ENCODE results near the gene CDYL.
A peak's percentile ranks its signal among the peaks of the same experiment; 100 is the strongest.

The CDYL gene

DNA sequence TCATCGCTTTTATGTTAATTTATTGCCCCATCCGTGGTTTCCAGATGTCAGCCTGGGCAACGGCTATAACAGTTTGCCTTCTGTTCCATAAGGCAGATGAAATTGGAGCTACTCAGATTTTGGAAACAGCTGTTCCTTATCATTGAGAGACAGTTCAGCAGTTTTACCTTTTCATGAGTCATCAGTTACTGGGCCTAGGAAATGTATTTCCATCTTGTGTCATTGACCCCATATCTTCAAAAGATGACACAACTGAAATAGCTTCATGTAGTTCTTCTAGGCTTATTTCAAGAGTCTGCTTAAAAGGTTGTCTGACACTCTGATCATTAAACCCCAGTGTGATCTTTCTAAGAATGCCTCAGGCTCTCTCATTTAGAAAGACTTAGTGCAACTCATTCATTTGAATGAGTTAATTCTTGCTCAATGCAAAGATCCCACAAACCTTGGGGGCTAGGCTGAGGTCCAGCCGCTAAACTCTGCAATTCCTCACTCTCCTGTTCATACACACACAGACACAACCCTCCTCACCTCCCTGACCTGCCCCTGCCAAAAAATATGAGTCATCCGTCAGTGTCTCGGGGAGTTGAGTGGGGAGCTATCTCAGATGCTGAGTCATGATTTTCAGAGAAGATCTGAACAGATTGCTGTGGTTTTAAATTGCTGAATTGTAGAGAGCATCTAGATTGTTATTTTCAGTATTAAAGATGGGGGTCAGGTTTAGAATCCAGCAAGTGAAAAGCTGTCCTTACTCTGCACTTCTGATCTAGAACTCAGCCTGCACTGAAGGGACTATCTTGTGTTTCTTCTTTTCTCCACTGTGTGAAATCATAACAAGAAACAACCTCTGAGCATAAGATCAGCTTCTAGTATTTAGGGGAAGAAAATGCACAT, 165.8 kb downstream of the CDYL start:
- TF ChIP-seq, protein P1, sequence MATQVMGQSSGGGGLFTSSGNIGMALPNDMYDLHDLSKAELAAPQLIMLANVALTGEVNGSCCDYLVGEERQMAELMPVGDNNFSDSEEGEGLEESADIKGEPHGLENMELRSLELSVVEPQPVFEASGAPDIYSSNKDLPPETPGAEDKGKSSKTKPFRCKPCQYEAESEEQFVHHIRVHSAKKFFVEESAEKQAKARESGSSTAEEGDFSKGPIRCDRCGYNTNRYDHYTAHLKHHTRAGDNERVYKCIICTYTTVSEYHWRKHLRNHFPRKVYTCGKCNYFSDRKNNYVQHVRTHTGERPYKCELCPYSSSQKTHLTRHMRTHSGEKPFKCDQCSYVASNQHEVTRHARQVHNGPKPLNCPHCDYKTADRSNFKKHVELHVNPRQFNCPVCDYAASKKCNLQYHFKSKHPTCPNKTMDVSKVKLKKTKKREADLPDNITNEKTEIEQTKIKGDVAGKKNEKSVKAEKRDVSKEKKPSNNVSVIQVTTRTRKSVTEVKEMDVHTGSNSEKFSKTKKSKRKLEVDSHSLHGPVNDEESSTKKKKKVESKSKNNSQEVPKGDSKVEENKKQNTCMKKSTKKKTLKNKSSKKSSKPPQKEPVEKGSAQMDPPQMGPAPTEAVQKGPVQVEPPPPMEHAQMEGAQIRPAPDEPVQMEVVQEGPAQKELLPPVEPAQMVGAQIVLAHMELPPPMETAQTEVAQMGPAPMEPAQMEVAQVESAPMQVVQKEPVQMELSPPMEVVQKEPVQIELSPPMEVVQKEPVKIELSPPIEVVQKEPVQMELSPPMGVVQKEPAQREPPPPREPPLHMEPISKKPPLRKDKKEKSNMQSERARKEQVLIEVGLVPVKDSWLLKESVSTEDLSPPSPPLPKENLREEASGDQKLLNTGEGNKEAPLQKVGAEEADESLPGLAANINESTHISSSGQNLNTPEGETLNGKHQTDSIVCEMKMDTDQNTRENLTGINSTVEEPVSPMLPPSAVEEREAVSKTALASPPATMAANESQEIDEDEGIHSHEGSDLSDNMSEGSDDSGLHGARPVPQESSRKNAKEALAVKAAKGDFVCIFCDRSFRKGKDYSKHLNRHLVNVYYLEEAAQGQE (IDR thresholded peaks at IDR 0.05; ENCODE audit: low read depth): no peak
- peak; percentile 71 for TF ChIP-seq NFIC (IDR thresholded peaks at IDR 0.05)

- TF ChIP-seq NFIC (IDR thresholded peaks at IDR 0.05) (no peak), ZBTB7A (IDR thresholded peaks at IDR 0.05; ENCODE audit: low read depth) (no peak), EGR1 (IDR thresholded peaks at IDR 0.05) (no peak), CREB1 (IDR thresholded peaks at IDR 0.05; ENCODE audit: low read depth) (no peak), CEBPB (IDR thresholded peaks at IDR 0.05) (no peak), TAF1 (IDR thresholded peaks at IDR 0.05; ENCODE audit: low read depth) (no peak), RAD21 (IDR thresholded peaks at IDR 0.05; ENCODE audit: low read depth) (no peak), YY1 (IDR thresholded peaks at IDR 0.05; ENCODE audit: low read depth) (no peak), FOXM1 (IDR thresholded peaks at IDR 0.05; ENCODE audit: borderline replicate concordance, low read depth) (no peak), TCF12 (IDR thresholded peaks at IDR 0.05; ENCODE audit: low read depth) (no peak), TEAD4 (IDR thresholded peaks at IDR 0.05) (no peak), EP300 (IDR thresholded peaks at IDR 0.05; ENCODE audit: borderline replicate concordance) (no peak)
- TF ChIP-seq, protein P2, sequence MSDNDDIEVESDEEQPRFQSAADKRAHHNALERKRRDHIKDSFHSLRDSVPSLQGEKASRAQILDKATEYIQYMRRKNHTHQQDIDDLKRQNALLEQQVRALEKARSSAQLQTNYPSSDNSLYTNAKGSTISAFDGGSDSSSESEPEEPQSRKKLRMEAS (IDR thresholded peaks at IDR 0.05): no peak
- TF ChIP-seq, protein P3, sequence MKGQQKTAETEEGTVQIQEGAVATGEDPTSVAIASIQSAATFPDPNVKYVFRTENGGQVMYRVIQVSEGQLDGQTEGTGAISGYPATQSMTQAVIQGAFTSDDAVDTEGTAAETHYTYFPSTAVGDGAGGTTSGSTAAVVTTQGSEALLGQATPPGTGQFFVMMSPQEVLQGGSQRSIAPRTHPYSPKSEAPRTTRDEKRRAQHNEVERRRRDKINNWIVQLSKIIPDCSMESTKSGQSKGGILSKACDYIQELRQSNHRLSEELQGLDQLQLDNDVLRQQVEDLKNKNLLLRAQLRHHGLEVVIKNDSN (IDR thresholded peaks at IDR 0.05): no peak
- TF ChIP-seq, protein P1 (IDR thresholded peaks at IDR 0.05; ENCODE audit: low read depth): no peak
Observed at GRCh38 chr6:4942673-4943009, 166.4 kb downstream of the CDYL start.

- TF ChIP-seq YY1 (IDR thresholded peaks at IDR 0.05; ENCODE audit: low read depth) (no peak), CEBPB (IDR thresholded peaks at IDR 0.05) (no peak), TCF12 (IDR thresholded peaks at IDR 0.05; ENCODE audit: low read depth) (no peak), TEAD4 (IDR thresholded peaks at IDR 0.05) (no peak), ZBTB7A (IDR thresholded peaks at IDR 0.05; ENCODE audit: low read depth) (no peak), EP300 (IDR thresholded peaks at IDR 0.05; ENCODE audit: borderline replicate concordance) (no peak), CREB1 (IDR thresholded peaks at IDR 0.05; ENCODE audit: low read depth) (no peak)
- TF ChIP-seq, protein P2 (IDR thresholded peaks at IDR 0.05): no peak
Observed at GRCh38 chr6:4943716-4944115, 167.5 kb downstream of the CDYL start.

DNA sequence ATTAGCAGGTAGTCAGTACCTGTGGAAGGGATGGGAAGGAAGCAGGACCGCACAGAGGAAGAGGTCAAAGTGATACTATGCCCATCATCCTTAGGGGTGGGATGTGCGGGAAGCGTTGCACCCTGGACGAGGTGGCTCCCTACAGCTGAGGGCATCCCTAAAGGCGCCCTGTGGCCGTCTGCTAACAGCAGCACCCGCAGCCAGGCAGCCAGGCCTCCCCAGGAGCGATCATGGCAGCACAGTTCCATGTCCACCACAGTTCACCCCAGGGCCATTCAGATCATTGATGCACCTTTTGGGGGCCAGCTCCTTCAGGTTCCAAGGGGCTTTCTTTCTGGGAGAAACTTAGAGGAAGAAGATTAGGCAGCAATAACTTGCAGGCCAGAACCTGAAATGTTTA, 168.1 kb downstream of the CDYL start:
- no peak for TF ChIP-seq EP300 (IDR thresholded peaks at IDR 0.05; ENCODE audit: borderline replicate concordance)
- TF ChIP-seq, protein P1 (IDR thresholded peaks at IDR 0.05; ENCODE audit: low read depth): no peak
- TF ChIP-seq, protein P2 (IDR thresholded peaks at IDR 0.05): no peak

DNA sequence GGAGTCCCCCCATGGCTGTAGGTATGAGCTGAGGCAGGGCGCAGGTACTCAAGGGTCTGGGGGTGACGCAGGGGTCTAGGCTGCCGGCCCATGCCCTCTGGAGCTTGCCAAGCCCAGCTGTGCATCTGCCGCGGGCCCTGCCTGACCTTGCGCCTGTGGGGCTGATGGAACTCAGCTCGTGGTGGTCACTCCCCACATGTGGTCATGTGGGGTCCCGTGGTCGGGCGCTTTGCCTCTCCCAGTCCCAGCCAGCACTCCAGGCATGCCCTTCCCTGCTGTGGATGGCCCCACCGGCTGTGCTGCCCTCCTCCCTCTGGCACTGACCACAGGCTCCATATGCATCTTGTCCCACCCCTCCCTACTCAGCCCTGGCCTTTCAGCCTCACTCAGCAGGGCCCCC, 170.3 kb downstream of the CDYL start:
- TF ChIP-seq CREB1 (IDR thresholded peaks at IDR 0.05; ENCODE audit: low read depth): no peak
- TF ChIP-seq TCF12 (IDR thresholded peaks at IDR 0.05; ENCODE audit: low read depth): no peak
- TF ChIP-seq, protein P2 (IDR thresholded peaks at IDR 0.05): no peak
- TF ChIP-seq TEAD4 (IDR thresholded peaks at IDR 0.05): no peak
- TF ChIP-seq, protein P1 (IDR thresholded peaks at IDR 0.05; ENCODE audit: low read depth): no peak
- TF ChIP-seq NFIC (IDR thresholded peaks at IDR 0.05): no peak
- TF ChIP-seq RAD21 (IDR thresholded peaks at IDR 0.05; ENCODE audit: low read depth): no peak
- TF ChIP-seq FOXM1 (IDR thresholded peaks at IDR 0.05; ENCODE audit: borderline replicate concordance, low read depth): no peak
- TF ChIP-seq, protein P3 (IDR thresholded peaks at IDR 0.05): no peak
- no peak for TF ChIP-seq EGR1 (IDR thresholded peaks at IDR 0.05)
- TF ChIP-seq EP300 (IDR thresholded peaks at IDR 0.05; ENCODE audit: borderline replicate concordance): no peak
- no peak for TF ChIP-seq TAF1 (IDR thresholded peaks at IDR 0.05; ENCODE audit: low read depth)
- no peak for TF ChIP-seq YY1 (IDR thresholded peaks at IDR 0.05; ENCODE audit: low read depth)
- TF ChIP-seq CEBPB (IDR thresholded peaks at IDR 0.05): no peak

Measured in Ishikawa (cell line).